T-helper 2 cell treated with Interferon-gamma antibody and Interleukin-4, amounts not matched to agents 100 ng/mL and 5 ng/mL, for 36 hours (primary cell): ENCODE data around the gene EDA. TPM values are rescaled to one million over a fixed set of nuclear protein-coding genes. Genes with fewer than 3 reads are reported as not detected.
"Not testable (repeated sequence)": the region's sequence is repeated elsewhere in the genome, so short reads cannot be mapped to it uniquely, and the experiment has no call there.

Experiments used
- intact Hi-C: fragments of 100-400 bp; cut with micrococcal nuclease; formaldehyde crosslinking; loops from one replicate; pipeline ENCODE4 v1.15.1; 2023
- total RNA-seq: library from RNA; stranded (reverse); gene quantifications from 2 replicates; pipeline ENCODE4 v1.2.3, GENCODE V29; 2022

Gene EDA
- total RNA-seq, 1 donor from 2014 or later, result 0.25 TPM

GRCh38 chrX:69741721-69742120 is 125.8 kb downstream of the EDA start:
- intact Hi-C loops, result no loop called here

DNA sequence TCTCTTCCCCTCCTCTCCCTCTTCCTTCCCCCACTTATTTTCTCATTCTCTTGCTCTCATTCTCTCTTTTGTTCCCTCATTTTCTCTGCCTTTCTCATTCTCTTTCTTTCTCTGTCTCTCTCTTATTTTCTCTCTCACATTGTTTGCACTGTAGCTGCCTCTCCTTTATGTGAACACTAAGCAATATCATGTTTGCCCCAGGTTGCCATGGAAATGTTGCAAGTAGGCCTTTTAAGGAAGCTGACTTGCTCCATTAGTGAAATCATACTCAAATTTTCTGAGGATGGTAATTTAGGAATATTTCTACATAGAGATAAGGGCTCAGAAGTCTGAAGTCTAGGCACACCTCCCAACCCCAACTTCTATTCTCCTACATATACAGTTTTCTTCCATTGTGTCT is 130.1 kb downstream of the EDA start:
- intact Hi-C loops, result no loop called here

DNA sequence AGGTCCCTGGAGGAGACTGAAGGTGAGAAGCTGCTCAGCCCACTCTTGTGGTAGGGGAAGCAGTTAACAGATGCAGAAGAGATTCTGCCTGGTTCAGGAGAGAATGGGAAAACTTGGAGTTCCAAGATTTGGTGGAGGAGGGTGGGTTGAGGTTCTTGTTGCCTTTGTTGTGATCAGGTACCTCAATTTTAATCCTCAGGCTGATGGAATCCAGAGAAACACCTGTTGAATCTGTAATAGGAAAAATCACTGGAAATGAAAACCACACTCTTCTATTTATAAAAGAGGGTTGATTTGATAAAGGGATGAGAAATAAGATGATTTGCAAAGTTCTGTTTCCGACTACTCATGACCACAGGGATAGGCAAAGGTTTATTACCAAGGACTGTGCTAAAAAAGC is 132.1 kb downstream of the EDA start:
- intact Hi-C loops, result no loop called here

DNA sequence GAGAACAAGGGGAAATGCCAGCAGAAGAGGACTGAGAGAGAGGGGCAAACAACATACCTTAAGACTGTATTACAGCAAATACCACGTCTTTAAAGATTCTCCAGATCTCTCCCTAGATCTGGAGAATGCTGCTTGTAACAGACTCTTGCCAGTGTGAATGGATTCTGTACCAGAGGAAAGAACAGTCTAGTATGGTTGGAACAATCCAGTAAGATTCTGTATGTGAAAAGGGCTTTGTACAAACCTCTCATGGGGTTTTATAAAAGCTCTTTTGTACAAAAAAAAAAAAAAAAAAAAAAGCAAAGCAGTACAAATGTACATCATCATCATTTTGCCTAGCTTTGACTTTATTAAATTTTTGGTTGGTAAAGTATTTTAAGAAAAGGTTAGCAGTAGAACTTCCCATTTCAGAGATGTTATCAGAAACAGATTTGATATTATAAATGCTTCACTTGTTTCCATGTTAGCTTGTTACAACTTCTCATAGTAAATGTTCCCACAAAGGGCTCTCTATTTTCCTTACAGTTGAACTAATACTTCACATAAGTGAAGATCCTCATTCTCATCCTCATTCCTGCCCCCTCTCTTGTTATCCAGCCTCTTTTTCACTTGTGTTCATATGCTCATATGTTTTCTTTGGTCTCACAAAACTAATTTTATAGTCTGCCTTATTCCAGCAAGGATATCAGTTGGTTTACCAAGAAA is 144.2 kb downstream of the EDA start:
- intact Hi-C loops, result no loop called here

DNA sequence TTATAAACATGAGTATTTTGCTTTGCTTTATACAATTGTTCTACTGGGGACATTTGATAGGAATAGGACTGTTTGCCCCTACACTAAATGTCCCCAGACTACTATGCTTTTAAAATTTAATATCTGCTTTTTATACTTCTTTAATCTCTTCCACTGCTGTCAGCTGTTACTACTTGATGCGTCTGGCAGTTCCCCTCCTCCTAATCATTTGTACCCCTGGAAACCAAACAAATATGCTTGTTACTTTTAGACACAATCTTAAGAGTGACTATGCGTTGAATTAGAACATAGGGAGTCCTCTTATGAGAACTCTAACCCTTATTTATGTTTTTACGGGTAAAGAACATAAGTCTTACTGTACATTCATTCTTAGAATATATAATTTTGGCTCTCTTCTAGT is 145.7 kb downstream of the EDA start:
- intact Hi-C loops, result no loop called here

DNA sequence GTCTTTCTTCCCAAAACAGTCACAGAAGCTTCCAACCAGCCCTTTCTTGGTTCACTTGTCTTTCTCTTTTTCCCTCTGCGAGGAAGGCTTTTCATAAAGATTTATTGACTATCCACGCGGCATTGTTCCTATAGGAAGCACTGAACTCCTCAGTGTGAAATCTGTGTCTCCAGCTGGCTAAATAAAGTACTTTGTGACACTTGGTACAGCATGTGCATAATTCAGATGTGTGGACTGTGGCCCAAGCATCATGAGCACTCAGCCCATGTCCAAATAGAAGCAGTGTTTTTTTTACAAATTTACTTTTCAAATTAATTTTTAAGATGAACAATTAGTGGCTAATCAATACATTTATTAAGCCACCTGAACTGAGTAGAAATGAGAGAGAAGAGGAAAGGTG is 146.4 kb downstream of the EDA start:
- intact Hi-C loops, result no loop called here

GRCh38 chrX:69793260-69793935 is 177.5 kb downstream of the EDA start:
- intact Hi-C loops, result no loop called here

GRCh38 chrX:69795702-69796101 is 179.8 kb downstream of the EDA start:
- intact Hi-C loops, result no loop called here

GRCh38 chrX:69807400-69807799 is 191.5 kb downstream of the EDA start:
- intact Hi-C loops, result no loop called here

GRCh38 chrX:69808375-69808774 is 192.5 kb downstream of the EDA start:
- intact Hi-C loops, result no loop called here

DNA sequence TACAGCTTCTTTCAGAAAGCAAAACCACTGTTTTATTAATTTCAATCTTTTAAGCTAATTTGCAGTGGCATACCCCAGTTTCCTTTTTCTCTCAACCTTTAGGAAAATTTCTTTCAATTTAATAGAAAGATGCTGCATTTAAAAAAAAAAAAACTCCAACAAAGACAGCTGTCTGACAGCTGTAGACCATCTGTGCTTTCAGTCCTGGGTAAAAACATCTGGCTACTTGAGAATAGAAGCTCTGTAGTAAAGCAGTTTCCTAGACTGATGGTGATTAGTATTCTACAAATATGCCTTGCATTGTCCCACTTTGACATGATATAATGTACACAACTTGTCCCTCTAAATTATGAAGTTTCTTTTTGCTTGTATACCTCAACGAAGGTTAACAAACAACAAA is 197.8 kb downstream of the EDA start:
- intact Hi-C loops, result no loop called here

DNA sequence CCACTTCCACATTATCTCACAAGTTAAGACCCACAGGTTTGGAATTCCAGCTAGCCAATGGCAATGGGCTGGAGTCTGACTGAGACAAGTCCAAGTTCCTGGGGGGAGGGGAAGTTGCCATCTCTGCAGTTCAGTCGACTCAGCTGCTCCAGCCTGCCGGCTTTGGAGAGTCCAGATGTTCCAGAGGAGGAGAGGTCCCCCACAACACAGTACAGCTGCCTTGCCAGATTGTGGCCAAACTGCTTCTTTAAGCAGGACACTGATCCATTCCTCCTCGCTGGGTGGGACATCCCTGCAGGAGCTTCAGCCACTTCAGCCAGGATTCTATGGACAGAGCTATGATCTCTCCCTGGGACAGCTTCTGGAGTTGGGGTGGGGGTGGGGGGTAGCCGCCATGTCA is 199.2 kb downstream of the EDA start:
- intact Hi-C loops, result no loop called here

DNA sequence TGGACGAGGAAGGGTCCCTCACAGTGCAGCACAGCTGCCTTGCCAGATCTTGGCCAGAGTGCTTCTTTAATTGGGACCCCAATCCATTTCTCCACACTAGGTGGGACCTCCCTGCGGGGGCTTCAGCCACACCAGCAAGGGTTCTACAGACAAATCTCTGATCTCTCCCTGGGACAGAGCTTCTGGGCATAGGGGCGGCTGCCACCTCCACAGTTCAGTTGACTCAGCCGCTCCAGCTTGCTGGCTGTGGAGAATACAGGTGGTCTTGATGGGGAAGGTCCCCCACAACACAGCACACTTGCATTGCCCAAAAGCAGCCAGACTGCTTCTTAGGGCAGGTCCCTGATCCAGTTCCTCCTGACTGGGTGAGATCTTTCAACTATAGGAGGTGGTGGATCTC is 199.6 kb downstream of the EDA start:
- intact Hi-C loops, result no loop called here

DNA sequence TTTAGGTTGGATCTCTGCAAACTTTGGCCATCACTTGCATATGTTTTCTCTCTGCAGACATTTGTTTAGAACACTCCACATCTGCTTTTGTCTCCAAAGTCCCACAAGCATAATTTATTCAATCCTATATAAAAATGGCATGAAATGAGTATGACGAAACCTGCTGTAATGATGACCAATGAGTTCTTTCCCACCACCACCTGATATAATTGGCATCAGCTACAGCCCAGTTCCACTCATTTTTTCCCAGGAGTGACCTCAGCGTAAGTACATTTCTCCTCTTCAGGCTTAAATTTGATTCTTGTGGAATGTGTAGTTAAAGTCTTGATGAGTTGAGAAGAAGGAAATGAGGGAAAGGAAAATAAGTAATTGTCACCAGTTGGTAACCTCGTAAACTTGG is 228.7 kb downstream of the EDA start:
- intact Hi-C loops, result no loop called here

DNA sequence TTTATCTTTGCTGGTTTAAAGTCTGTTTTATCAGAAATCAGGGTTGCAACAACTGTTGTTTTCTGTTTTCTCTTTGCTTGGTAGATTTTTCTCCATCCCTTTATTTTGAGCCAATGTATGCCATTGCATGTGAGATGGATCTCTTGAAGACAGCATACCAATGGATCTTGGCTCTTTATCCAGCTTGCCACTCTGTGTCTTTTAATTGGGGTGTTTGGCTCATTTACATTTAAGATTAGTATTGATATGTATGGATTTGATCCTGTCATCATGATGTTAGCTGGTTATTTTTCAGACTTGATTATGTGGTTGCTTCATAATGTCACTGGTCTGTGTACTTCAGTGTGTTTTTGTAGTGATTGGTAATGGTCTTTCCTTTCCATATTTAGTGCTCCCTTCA is 244.1 kb downstream of the EDA start:
- intact Hi-C loops, result not testable (repeated sequence)

DNA sequence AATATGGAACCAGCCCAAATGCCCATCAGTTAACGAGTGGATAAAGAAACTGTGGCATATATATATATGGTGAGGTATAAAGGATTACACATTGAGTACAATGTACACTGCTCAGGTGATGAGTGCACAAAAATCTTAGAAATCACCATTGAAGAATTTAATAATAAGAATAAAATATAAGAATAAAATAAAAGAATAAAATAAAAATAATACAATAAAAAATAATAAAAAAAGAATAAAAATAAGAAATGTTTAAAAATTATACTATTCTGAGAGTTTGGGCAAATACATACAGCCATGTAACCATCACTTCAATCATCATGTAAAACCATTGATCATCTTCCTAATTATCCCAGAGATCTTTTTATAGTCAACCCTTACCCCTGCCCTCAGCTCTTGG is 260.3 kb downstream of the EDA start:
- intact Hi-C loops, result no loop called here

GRCh38 chrX:69884210-69884609 is 268.3 kb downstream of the EDA start:
- intact Hi-C loops, result no loop called here

DNA sequence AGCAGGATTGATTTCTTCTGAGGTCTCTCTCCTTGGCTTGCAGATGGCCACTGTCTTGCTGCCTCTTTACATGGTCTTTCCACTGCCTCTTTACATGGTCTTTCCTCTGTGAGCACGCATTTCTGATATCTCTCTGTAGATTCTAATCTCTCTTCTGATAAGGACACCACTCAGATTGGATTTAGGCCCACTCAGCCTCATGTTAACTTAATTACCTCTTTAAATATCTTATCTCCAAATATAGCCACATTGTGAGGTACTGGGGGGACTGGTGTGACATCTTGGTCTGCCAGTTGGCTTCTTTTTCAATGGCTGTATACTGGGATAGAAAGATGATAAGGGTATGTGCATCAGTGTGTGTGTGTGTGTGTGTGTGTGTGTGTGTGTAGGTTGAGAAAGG is 280.1 kb downstream of the EDA start:
- intact Hi-C loops, result no loop called here

- intact Hi-C loops, result no loop called here
These were observed 284.6 kb downstream of the EDA start for GRCh38 chrX:69900491-69900890.

- intact Hi-C loops, result no loop called here
These were observed 290.5 kb downstream of the EDA start for GRCh38 chrX:69906447-69906846.

DNA sequence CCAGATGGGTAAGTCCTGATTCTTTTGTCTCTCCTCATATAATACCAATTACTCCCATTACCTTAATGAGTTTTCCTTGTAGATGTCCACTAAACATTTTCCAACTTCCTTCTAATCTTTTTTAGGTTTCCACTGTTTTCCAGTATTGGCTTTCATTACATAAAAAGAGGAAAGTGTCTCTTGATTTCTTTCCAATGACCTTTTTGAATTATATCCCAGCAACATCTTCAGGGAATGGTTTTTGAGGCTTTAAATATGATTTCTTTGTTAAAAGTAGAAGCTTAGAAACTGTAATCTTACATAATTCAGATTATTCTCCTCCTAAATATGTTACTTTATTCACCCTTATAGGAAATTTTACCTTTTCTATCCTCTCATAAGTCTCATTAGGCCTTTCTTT is 298.9 kb downstream of the EDA start:
- intact Hi-C loops, result no loop called here

DNA sequence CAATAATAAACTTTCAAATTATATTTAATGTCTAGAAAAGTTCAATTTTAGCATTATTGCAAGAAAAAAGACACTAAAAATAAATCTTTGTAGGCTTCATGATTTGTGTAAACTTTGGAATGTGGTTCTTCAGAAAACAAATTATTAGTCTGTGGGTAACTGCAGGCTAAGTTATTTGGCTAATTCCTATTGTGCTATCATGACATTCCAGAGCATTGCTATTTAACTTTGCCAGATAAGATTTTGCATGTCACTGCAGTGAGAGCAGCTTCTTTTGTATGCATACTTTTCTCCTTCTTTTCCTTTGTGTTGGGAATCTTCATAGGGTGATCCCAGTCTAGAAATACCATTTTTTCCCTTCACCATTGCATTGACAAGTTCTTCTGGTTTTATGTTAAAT is 303.8 kb downstream of the EDA start:
- intact Hi-C loops, result no loop called here

DNA sequence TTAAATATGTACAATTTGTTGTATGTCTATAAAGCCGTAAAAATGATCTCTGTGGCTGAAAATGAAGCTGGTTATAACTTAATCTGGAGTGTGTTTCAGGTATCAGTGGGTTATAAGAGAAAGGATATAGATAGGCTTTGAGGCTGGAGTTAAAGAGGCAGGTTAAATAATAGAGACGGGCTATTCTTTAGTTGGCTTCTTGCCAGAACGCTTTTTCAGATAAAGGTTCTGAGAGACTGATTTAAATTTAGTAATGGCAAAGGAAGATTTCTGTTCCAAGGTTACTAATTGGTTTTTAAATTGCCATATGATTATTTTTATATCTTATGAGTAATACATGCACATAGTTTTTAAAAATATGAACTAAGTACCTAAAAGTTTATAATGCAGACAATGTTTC is 316.4 kb downstream of the EDA start:
- intact Hi-C loops, result no loop called here
